Suppressor macrophage (primary cell): Measurements from ENCODE around the gene SAYSD1.
"Not testable (repeated sequence)": the region's sequence is repeated elsewhere in the genome, so short reads cannot be mapped to it uniquely, and the experiment has no call there.

Experiments used
- DNase-seq, 4 experiments: peaks; one replicate each; pipeline ENCODE4 v3.0.0-alpha.2; 2020 to 2022
- total RNA-seq, 17 experiments: gene quantifications; one replicate each; lab custom pipeline; 2026; ENCODE audit warnings: mixed read lengths in 6 of 17, inconsistent platforms in 3 of 17; lab: John Stamatoyannopoulos, UW

The SAYSD1 gene
- total RNA-seq: 8.6 to 21.7 (median 14.1) reads per million in 17 experiments

- DNase-seq: peak; percentile 96 to 99 (median 97)
Observed at GRCh38 chr6:39114704-39115599, at the start of gene SAYSD1. TSS of gene SAYSD1 (minus strand) at chr6:39115186. CDS start at chr6:39115089, 97 bp downstream.

GRCh38 chr6:39157511-39157910, 42.5 kb upstream of the SAYSD1 start:
- DNase-seq: no peak

- no peak for DNase-seq
Observed at GRCh38 chr6:39156801-39157200, 41.8 kb upstream of the SAYSD1 start.

GRCh38 chr6:39154705-39155104, 39.7 kb upstream of the SAYSD1 start:
- no peak for DNase-seq

- no peak for DNase-seq
Observed at GRCh38 chr6:39153766-39154397, 38.9 kb upstream of the SAYSD1 start.

- DNase-seq: peak in 1 of 4 experiments; percentile 4
Observed at GRCh38 chr6:39152262-39152661, 37.3 kb upstream of the SAYSD1 start.

GRCh38 chr6:39151211-39151610, 36.2 kb upstream of the SAYSD1 start:
- DNase-seq: no peak

GRCh38 chr6:39144481-39145173, 29.6 kb upstream of the SAYSD1 start:
- no peak for DNase-seq

GRCh38 chr6:39143238-39143930, 28.4 kb upstream of the SAYSD1 start:
- DNase-seq: peak in 3 of 4 experiments; percentile 16 to 60 (median 37)

- DNase-seq: no peak
Observed at GRCh38 chr6:39140556-39141167, 25.7 kb upstream of the SAYSD1 start.

GRCh38 chr6:39137245-39137644, 22.3 kb upstream of the SAYSD1 start:
- DNase-seq: peak; percentile 46 to 65 (median 58)

- DNase-seq: not testable (repeated sequence)
Observed at GRCh38 chr6:39136207-39136606, 21.2 kb upstream of the SAYSD1 start.

- DNase-seq: not testable (repeated sequence)
Observed at GRCh38 chr6:39134761-39135160, 19.8 kb upstream of the SAYSD1 start.

GRCh38 chr6:39130691-39131090, 15.7 kb upstream of the SAYSD1 start:
- DNase-seq: no peak

- DNase-seq: no peak
Observed at GRCh38 chr6:39128832-39129231, 13.8 kb upstream of the SAYSD1 start.

- no peak for DNase-seq
Observed at GRCh38 chr6:39128106-39128505, 13.1 kb upstream of the SAYSD1 start.

GRCh38 chr6:39124114-39124513, 9.1 kb upstream of the SAYSD1 start:
- no peak for DNase-seq

- no peak for DNase-seq
Observed at GRCh38 chr6:39118921-39119320, 3.9 kb upstream of the SAYSD1 start.

- DNase-seq: no peak
Observed at GRCh38 chr6:39114388-39114703, 640 bp downstream of the SAYSD1 start.

GRCh38 chr6:39113788-39114187, 1.2 kb downstream of the SAYSD1 start:
- no peak for DNase-seq

GRCh38 chr6:39111280-39111679, 3.7 kb downstream of the SAYSD1 start:
- DNase-seq: no peak
